Measurements from ENCODE around the gene LGALS13.

The LGALS13 gene

GRCh38 chr19:39602224-39602623 is at the start of gene LGALS13:
Gene LGALS13, plus strand, starts transcription at chr19:39602524. Its CDS starts 45 bp downstream, at chr19:39602569.
- H3K4me3 ChIP-seq (ENCODE audit: low read depth, low read length), result no peak within 1 kb of the TSS

- no peak overlapping the region for H3K4me3 ChIP-seq (ENCODE audit: low read depth, low read length)
Observed at GRCh38 chr19:39553082-39553652, 49.2 kb upstream of the LGALS13 start.

GRCh38 chr19:39554701-39555311 is 47.5 kb upstream of the LGALS13 start:
- H3K4me3 ChIP-seq (ENCODE audit: low read depth, low read length), result no peak overlapping the region

- no peak overlapping the region for H3K4me3 ChIP-seq (ENCODE audit: low read depth, low read length)
Observed at GRCh38 chr19:39555883-39556282, 46.4 kb upstream of the LGALS13 start.

- H3K4me3 ChIP-seq (ENCODE audit: low read depth, low read length), result no peak overlapping the region
Observed at GRCh38 chr19:39557811-39558623, 44.3 kb upstream of the LGALS13 start.

- no peak overlapping the region for H3K4me3 ChIP-seq (ENCODE audit: low read depth, low read length)
Observed at GRCh38 chr19:39558624-39559117, 43.7 kb upstream of the LGALS13 start.

GRCh38 chr19:39563408-39563807 is 38.9 kb upstream of the LGALS13 start:
- no peak overlapping the region for H3K4me3 ChIP-seq (ENCODE audit: low read depth, low read length)

GRCh38 chr19:39566064-39566463 is 36.3 kb upstream of the LGALS13 start:
- no peak overlapping the region for H3K4me3 ChIP-seq (ENCODE audit: low read depth, low read length)

- H3K4me3 ChIP-seq (ENCODE audit: low read depth, low read length), result no peak overlapping the region
Observed at GRCh38 chr19:39568604-39569003, 33.7 kb upstream of the LGALS13 start.

GRCh38 chr19:39582442-39582841 is 19.9 kb upstream of the LGALS13 start:
- H3K4me3 ChIP-seq (ENCODE audit: low read depth, low read length), result no peak overlapping the region

- no peak overlapping the region for H3K4me3 ChIP-seq (ENCODE audit: low read depth, low read length)
Observed at GRCh38 chr19:39582891-39583625, 19.3 kb upstream of the LGALS13 start.

GRCh38 chr19:39587496-39587895 is 14.8 kb upstream of the LGALS13 start:
- no peak overlapping the region for H3K4me3 ChIP-seq (ENCODE audit: low read depth, low read length)

GRCh38 chr19:39588066-39588465 is 14.3 kb upstream of the LGALS13 start:
- no peak overlapping the region for H3K4me3 ChIP-seq (ENCODE audit: low read depth, low read length)

GRCh38 chr19:39590265-39590664 is 12.1 kb upstream of the LGALS13 start:
- no peak overlapping the region for H3K4me3 ChIP-seq (ENCODE audit: low read depth, low read length)

- no peak overlapping the region for H3K4me3 ChIP-seq (ENCODE audit: low read depth, low read length)
Observed at GRCh38 chr19:39592381-39592780, 9.9 kb upstream of the LGALS13 start.

GRCh38 chr19:39595950-39596349 is 6.4 kb upstream of the LGALS13 start:
- H3K4me3 ChIP-seq (ENCODE audit: low read depth, low read length), result no peak overlapping the region

- H3K4me3 ChIP-seq (ENCODE audit: low read depth, low read length), result no peak overlapping the region
Observed at GRCh38 chr19:39596911-39597310, 5.4 kb upstream of the LGALS13 start.

- H3K4me3 ChIP-seq (ENCODE audit: low read depth, low read length), result no peak overlapping the region
Observed at GRCh38 chr19:39599116-39599515, 3.2 kb upstream of the LGALS13 start.

- H3K4me3 ChIP-seq (ENCODE audit: low read depth, low read length), result no peak overlapping the region
Observed at GRCh38 chr19:39603825-39604224, 1.5 kb downstream of the LGALS13 start.

- no peak overlapping the region for H3K4me3 ChIP-seq (ENCODE audit: low read depth, low read length)
Observed at GRCh38 chr19:39607021-39607420, 4.7 kb downstream of the LGALS13 start.

- H3K4me3 ChIP-seq (ENCODE audit: low read depth, low read length), result no peak overlapping the region
Observed at GRCh38 chr19:39607561-39607960, 5.2 kb downstream of the LGALS13 start.

All from iPS-11a (cell line).